Uterus (tissue), 4 donors: ENCODE results near the gene PREX1. TPM values are rescaled to one million over a fixed set of nuclear protein-coding genes. Genes with fewer than 3 reads are reported as not detected.

Source experiments
- DNase-seq, 2 donors: peaks; one replicate each; pipeline ENCODE4 v3.0.0-alpha.2; 2019 to 2020
- H3K27ac ChIP-seq, 2 donors: fragments of 200-600 bp; sonication (generic); 1 replicate in 1 of 2; 2 replicates in 1 of 2; pipeline ENCODE4 v1.5.1; 2016 to 2018
- H3K27me3 ChIP-seq, 2 donors: fragments of 200-600 bp; sonication (generic); one replicate each; pipeline ENCODE4 v1.5.1; 2018 to 2019; ENCODE audit warnings: control low read depth in 1 of 2
- H3K36me3 ChIP-seq, 2 donors: fragments of 200-600 bp; sonication (generic); one replicate each; pipeline ENCODE4 v1.5.1; 2019; ENCODE audit warnings: control low read depth in 1 of 2
- H3K4me1 ChIP-seq, 2 donors: fragments of 200-600 bp; sonication (generic); one replicate each; pipeline ENCODE4 v1.5.1; 2018 to 2019; ENCODE audit warnings: control low read depth in 1 of 2
- H3K4me3 ChIP-seq, 2 donors: fragments of 200-600 bp; sonication (generic); 1 replicate in 1 of 2; 2 replicates in 1 of 2; pipeline ENCODE4 v1.5.1; 2018 to 2019; ENCODE audit warnings: mild to moderate bottlenecking in 1 of 2
- H3K9me3 ChIP-seq, 2 donors: fragments of 200-600 bp; sonication (generic); one replicate each; pipeline ENCODE4 v1.5.1; 2019; ENCODE audit warnings: control low read depth in 1 of 2
- POLR2A ChIP-seq, 2 donors: fragments of 450-650 bp; IDR thresholded peaks; one replicate each; pipeline ENCODE4 v1.6.1; 2016; ENCODE audit warnings: antibody characterized with exemption in 2 of 2, mild to moderate bottlenecking in 1 of 2, moderate library complexity in 1 of 2
- intact Hi-C: fragments of 100-400 bp; cut with DNase I; formaldehyde crosslinking; loops from one replicate; pipeline ENCODE4 v1.15.1; 2023; ENCODE audit warnings: low total_unique reads
- total RNA-seq, 4 donors: library from RNA; depleted of rRNA in 3 of 4; stranded (reverse); fragments of >200 nt in 3 of 4; gene quantifications; one replicate each; pipeline versions ENCODE4 v1.1.0 to v1.2.4, GENCODE V29; 2014 to 2023
- TF ChIP-seq, protein P1 (sequence below), 4 experiments: fragments of 200-600 bp in 2 of 4; fragments of 450-650 bp in 2 of 4; sonication (generic) in 2 of 4; IDR thresholded peaks; one replicate each; pipeline ENCODE4 v1.5.1; 2016 to 2019; ENCODE audit warnings: antibody characterized with exemption in 4 of 4, mild to moderate bottlenecking in 2 of 4, moderate library complexity in 1 of 4
- donor health status: DM: yes; HTN: yes; CAD: no.

Gene PREX1
- total RNA-seq, 4 donors from 2014 or later = 3.6 to 19.7 (median 11.3) TPM

DNA sequence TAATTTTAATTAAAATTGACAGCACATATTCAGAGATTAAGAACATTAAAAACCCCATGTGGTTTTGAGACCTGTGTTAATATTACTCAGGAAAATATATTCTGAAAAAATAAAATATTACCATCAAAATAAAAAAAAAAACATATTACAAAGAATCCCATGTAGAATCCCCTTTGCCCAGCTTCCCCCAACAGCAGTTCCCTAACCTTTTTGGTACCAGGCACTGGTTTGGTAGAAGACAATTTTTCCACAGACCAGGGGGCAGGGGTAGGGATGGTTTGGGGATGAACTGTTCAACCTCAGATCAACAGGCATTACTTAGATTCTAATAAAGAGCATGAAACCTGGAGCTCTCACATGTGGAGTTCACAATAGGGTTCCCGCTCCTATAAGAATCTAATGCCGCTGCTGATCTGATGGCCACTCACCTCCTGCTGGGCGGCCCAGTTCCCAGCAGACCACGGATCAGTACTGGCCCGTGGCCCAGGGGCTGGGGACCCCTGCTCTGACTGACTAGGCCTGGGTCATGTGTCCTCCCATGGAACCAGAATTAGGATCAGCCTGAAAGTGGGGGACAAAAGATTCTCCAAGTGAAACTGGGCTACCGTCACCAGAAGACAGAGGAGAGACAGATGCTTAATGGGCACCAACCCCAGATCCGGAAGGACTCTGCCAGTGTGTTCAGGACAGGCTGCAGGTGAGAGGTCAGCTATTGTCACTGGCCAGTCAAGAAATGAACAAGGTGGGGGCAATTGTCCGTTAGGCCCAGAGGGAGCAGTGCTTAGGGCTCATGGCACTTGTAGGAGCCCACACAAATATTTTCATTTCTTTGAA is 235.5 kb downstream of the PREX1 start:
- intact Hi-C loops = no loop called here
- no peak overlapping the region for H3K4me3 ChIP-seq
- no peaks in the 10 kb centered on the region for H3K4me1 ChIP-seq
- H3K36me3 ChIP-seq = no peaks in the 10 kb centered on the region
- no peak overlapping the region for H3K27ac ChIP-seq
- TF ChIP-seq, protein P1, sequence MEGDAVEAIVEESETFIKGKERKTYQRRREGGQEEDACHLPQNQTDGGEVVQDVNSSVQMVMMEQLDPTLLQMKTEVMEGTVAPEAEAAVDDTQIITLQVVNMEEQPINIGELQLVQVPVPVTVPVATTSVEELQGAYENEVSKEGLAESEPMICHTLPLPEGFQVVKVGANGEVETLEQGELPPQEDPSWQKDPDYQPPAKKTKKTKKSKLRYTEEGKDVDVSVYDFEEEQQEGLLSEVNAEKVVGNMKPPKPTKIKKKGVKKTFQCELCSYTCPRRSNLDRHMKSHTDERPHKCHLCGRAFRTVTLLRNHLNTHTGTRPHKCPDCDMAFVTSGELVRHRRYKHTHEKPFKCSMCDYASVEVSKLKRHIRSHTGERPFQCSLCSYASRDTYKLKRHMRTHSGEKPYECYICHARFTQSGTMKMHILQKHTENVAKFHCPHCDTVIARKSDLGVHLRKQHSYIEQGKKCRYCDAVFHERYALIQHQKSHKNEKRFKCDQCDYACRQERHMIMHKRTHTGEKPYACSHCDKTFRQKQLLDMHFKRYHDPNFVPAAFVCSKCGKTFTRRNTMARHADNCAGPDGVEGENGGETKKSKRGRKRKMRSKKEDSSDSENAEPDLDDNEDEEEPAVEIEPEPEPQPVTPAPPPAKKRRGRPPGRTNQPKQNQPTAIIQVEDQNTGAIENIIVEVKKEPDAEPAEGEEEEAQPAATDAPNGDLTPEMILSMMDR (IDR thresholded peaks at IDR 0.05) = no peak
- TF ChIP-seq POLR2A (IDR thresholded peaks at IDR 0.05) = no peak
- DNase-seq = no peak
- H3K9me3 ChIP-seq = no peaks in the 10 kb centered on the region
- no peaks in the 10 kb centered on the region for H3K27me3 ChIP-seq

DNA sequence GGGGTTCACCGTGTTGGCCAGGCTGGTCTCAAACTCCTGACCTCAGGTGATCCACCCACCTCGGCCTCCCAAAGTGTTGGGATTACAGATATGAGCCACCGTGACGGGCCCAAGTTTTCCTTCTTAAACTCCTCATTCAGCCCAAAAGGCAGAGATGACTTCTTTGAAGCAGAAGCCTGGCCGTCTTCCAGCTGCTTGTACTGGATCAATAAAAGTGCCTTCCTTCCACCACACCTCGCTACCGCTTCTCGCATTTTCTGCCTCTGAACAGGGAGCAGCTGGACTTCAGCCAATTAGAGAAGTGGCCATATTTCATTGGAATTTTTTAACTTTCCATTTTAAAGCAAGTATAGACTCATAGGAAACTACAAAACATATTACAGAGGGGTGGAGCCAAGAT is 241.1 kb downstream of the PREX1 start:
- intact Hi-C loops = no loop called here
- no peak overlapping the region for H3K27ac ChIP-seq
- no peaks in the 10 kb centered on the region for H3K4me1 ChIP-seq
- H3K9me3 ChIP-seq = no peaks in the 10 kb centered on the region
- H3K4me3 ChIP-seq = no peak overlapping the region
- no peaks in the 10 kb centered on the region for H3K36me3 ChIP-seq
- TF ChIP-seq POLR2A (IDR thresholded peaks at IDR 0.05) = no peak
- TF ChIP-seq, protein P1 (IDR thresholded peaks at IDR 0.05) = no peak
- H3K27me3 ChIP-seq = no peaks in the 10 kb centered on the region
- DNase-seq = no peak

DNA sequence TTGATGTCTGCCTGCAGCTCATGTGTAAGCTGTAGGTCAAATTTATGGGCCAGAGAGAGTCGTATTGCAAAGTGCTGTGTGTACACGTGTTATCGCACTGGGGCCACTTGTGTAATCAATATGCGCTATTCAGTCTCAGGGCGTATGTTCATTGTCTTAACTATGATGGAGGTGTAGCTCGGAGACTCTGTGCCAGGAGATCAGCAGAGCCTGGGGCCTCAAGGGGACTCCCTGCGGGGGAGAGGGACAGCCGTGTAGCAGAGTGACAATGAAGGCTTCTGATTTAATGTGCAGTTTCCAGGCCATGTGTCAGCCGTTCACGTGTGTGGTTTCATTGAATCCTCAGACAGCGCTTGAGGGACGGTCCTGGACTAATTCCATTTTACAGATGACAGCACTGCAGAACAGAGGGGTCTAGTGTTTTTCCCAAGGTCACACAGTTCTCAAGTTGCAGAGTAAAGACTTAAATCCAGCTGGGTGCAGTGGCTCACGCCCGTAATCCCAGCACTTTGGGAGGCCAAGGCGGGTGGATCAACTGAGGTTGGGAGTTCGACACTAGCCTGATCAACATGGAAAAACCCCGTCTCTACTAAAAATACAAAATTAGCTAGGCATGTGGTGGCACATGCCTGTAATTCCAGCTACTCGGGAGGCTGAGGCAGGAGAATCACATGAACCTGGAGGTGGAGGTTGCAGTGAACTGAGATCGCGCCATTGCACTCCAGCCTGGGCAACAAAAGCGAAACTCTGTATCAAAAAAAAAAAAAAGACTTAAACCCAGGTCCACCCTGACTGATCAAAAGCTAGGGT is 242.5 kb downstream of the PREX1 start:
- H3K27me3 ChIP-seq = no peaks in the 10 kb centered on the region
- no peak for TF ChIP-seq POLR2A (IDR thresholded peaks at IDR 0.05)
- TF ChIP-seq, protein P1 (IDR thresholded peaks at IDR 0.05) = no peak
- DNase-seq = no peak
- H3K4me3 ChIP-seq = no peak overlapping the region
- intact Hi-C loops = no loop called here
- H3K9me3 ChIP-seq = no peaks in the 10 kb centered on the region
- H3K27ac ChIP-seq = no peak overlapping the region
- no peaks in the 10 kb centered on the region for H3K36me3 ChIP-seq
- no peaks in the 10 kb centered on the region for H3K4me1 ChIP-seq

DNA sequence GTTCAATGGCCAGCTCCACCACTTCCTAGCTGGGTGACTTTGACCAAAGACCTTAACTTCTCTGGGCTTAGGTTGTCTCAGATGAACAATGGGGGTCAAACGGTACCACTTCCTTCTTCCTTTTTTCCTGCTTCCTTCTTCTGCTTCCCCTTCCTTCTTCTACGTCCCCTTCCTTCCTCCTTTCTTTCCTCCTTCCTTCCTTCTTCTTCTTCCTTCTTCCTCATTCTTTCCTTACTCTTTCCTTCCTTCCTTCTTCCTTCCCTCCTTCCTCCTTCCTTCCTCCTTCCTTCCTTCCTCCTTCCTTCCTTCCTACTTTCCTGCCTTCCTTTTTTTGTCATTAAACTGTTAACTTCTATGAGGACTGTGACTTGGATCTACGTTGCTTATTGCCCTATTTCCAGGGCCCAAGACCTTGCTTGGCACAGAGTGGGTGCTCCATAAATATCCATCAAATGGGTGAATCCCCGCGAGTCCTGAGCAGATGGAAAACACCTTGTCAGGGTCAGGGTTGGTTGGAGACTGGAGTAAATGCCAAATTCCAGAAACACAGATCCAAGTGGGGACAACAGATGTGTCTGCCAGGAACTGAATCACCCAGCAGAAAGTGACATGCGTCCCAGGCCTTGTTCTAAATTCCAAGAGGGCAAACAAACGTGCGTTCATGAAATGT is 243.3 kb downstream of the PREX1 start:
- DNase-seq = no peak
- Histone ChIP-seq H3K27ac (no peak overlapping the region), H3K27me3 (no peaks in the 10 kb centered on the region), H3K9me3 (no peaks in the 10 kb centered on the region), H3K4me1 (no peaks in the 10 kb centered on the region), H3K4me3 (no peak overlapping the region), H3K36me3 (no peaks in the 10 kb centered on the region)
- TF ChIP-seq, protein P1 (IDR thresholded peaks at IDR 0.05) = no peak
- no peak for TF ChIP-seq POLR2A (IDR thresholded peaks at IDR 0.05)
- intact Hi-C loops = no loop called here
